ENCODE results near the gene CLIC5.

GRCh38 chr6:46022106-46022948 lies 6.7 kb upstream of the CLIC5 start:
- TF ChIP-seq CTCF (IDR thresholded peaks at IDR 0.05) (no peak), POLR2A (IDR thresholded peaks at IDR 0.05) (no peak)

All from esophagus squamous epithelium (tissue), 4 donors.